ENCODE measurements around the gene BBS12. TPM values are rescaled to one million over a fixed set of nuclear protein-coding genes. Genes with fewer than 3 reads are reported as not detected.
A peak's percentile ranks its signal among the peaks of the same experiment; 100 is the strongest.

The BBS12 gene
- total RNA-seq, 6 experiments from 2014 or later = 0.25 to 1.1 (median 0.65) TPM

DNA sequence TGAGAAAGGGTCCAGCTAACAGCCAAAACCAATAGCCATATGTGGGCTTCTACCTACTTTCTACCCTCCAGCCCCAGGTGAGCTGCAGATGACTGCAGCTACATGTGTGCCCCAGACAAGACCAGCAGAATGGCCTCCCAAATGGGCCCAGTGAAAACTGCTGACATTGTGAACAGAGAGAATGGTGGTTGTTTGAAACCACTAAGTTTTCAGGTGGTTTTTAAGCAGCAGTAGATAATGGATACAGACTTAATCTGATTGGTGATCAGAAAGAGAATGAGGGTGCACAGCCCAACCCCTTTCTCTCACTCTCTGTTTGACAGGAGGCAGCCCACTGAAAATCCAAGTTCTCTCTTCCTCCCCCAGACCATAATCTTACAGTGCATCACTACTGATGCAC lies 42.5 kb upstream of the BBS12 start:
- Histone ChIP-seq H3K9me3 (no peaks in the 10 kb centered on the region), H3K27ac (no peak overlapping the region), H3K36me3 (no peaks in the 10 kb centered on the region), H3K4me1 (no peaks in the 10 kb centered on the region), H3K27me3 (no peaks in the 10 kb centered on the region), H3K4me3 (no peak overlapping the region)
- no peak for DNase-seq
- ATAC-seq = no peak
- intact Hi-C loops (cut with DNase I) = no loop called here
- TF ChIP-seq CTCF (IDR thresholded peaks at IDR 0.05) = no peak
- no peak for TF ChIP-seq POLR2A (IDR thresholded peaks at IDR 0.05)

GRCh38 chr4:122691988-122692387 lies 40.5 kb upstream of the BBS12 start:
- no peak overlapping the region for H3K27ac ChIP-seq
- H3K36me3 ChIP-seq = no peaks in the 10 kb centered on the region
- no peaks in the 10 kb centered on the region for H3K4me1 ChIP-seq
- TF ChIP-seq CTCF (IDR thresholded peaks at IDR 0.05) (no peak), POLR2A (IDR thresholded peaks at IDR 0.05) (no peak)
- no peaks in the 10 kb centered on the region for H3K9me3 ChIP-seq
- 47% methylated on average over 4 of the region's 4 CpGs for WGBS (ENCODE audit: insufficient coverage, low coverage, low lambda C conversion rate, missing lambda C conversion rate)
- no peak for DNase-seq
- H3K27me3 ChIP-seq = no peaks in the 10 kb centered on the region
- no peak overlapping the region for H3K4me3 ChIP-seq
- no peak for ATAC-seq
- intact Hi-C loops (cut with DNase I) = no loop called here

- H3K9me3 ChIP-seq = no peaks in the 10 kb centered on the region
- ATAC-seq (no peak), DNase-seq (no peak)
- H3K27ac ChIP-seq = no peak overlapping the region
- whole genome bisulfite sequencing (ENCODE audit: insufficient coverage, low coverage, low lambda C conversion rate, missing lambda C conversion rate) = 27% methylated on average over 3 of the region's 3 CpGs
- no peaks in the 10 kb centered on the region for H3K4me1 ChIP-seq
- TF ChIP-seq POLR2A (IDR thresholded peaks at IDR 0.05) (no peak), CTCF (IDR thresholded peaks at IDR 0.05) (no peak)
- H3K27me3 ChIP-seq = no peaks in the 10 kb centered on the region
- intact Hi-C loops (cut with DNase I) = no loop called here
- no peak overlapping the region for H3K4me3 ChIP-seq
- no peaks in the 10 kb centered on the region for H3K36me3 ChIP-seq
These were observed 39.6 kb upstream of the BBS12 start for GRCh38 chr4:122692641-122693520.

GRCh38 chr4:122695226-122695625 lies 37.3 kb upstream of the BBS12 start:
- no peaks in the 10 kb centered on the region for H3K9me3 ChIP-seq
- no peak for ATAC-seq
- 56% methylated on average over 2 of the region's 2 CpGs for WGBS (ENCODE audit: insufficient coverage, low coverage, low lambda C conversion rate, missing lambda C conversion rate)
- intact Hi-C loops (cut with DNase I) = no loop called here
- H3K4me3 ChIP-seq = no peak overlapping the region
- no peak overlapping the region for H3K27ac ChIP-seq
- no peak for DNase-seq
- H3K27me3 ChIP-seq = no peaks in the 10 kb centered on the region
- no peak for TF ChIP-seq POLR2A (IDR thresholded peaks at IDR 0.05)
- H3K4me1 ChIP-seq = no peaks in the 10 kb centered on the region
- no peaks in the 10 kb centered on the region for H3K36me3 ChIP-seq

DNA sequence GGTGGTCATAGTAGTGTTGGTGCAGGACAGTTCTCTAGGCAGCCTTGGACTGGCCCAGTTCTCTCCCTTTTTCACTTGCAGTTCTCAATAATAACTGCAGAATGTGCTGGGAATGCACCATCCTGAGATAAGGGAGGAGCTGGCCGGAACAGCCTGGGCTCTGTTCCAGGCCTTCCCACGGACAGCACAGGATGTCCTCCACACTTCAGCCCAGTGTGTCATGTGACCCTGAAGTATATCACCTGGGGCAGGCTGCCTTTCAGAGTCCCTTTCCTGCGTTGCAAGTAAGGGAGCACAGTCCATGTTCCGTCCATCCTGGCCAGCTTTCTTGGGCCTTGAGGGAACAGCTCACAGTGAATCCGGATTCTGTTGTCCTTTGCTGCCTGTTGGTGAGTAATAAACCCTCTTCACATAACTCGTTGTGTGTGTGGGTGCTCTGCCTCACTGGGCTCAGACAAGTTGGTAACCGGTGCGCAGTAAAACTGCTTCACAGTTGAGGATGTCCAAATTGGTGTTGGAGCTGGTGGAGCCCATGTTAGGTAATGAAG lies 32.3 kb upstream of the BBS12 start:
- no peak for TF ChIP-seq POLR2A (IDR thresholded peaks at IDR 0.05)
- TF ChIP-seq CTCF (IDR thresholded peaks at IDR 0.05) = no peak
- peak; percentile 78 to 96 (median 87) for ATAC-seq
- 50% methylated on average over 4 of the region's 8 CpGs for WGBS (ENCODE audit: insufficient coverage, low coverage, low lambda C conversion rate, missing lambda C conversion rate)
- no peaks in the 10 kb centered on the region for H3K4me1 ChIP-seq
- no peak overlapping the region for H3K4me3 ChIP-seq
- no peak overlapping the region for H3K27ac ChIP-seq
- H3K36me3 ChIP-seq = no peaks in the 10 kb centered on the region
- DNase-seq = peak; percentile 52 to 61 (median 59)
- intact Hi-C loops (cut with DNase I) = no loop called here
- no peaks in the 10 kb centered on the region for H3K9me3 ChIP-seq
- H3K27me3 ChIP-seq = no peaks in the 10 kb centered on the region
